ENCODE results near the gene CHST7. TPM values are rescaled to one million over a fixed set of nuclear protein-coding genes. Genes with fewer than 3 reads are reported as not detected.

Gene CHST7
- total and polyA plus RNA-seq, 10 of the 15 experiments (the other 5 are each of a cell fraction or from before 2014, with no cell fraction given) = 0.58 to 11.0 (median 5.4) TPM

GRCh38 chrX:46645614-46646013 lies 72.0 kb downstream of the CHST7 start:
- H3K4me1 ChIP-seq (ENCODE audit: control insufficient read depth, insufficient read depth, low read length) = no peaks in the 10 kb centered on the region
- ATAC-seq (no peak), DNase-seq (ENCODE audit: low read depth, low spot score) (no peak), FAIRE-seq (no peak)
- H3K4me3 ChIP-seq = no peak overlapping the region
- ChIA-PET RAD21 (ENCODE audit: unreplicated experiment) (interaction anchor here (1.2 to 1.5 kb wide), 3 partner anchors 18 to 151 kb away, joined by 4 to 5 read pairs (median 5); no protein-coding TSS in a partner anchor), CTCF (interaction anchor here (0.7 to 0.9 kb wide), 4 partner anchors 9 to 109 kb away, joined by 3 read pairs; no protein-coding TSS in a partner anchor), POLR2A (interaction anchor here (1.1 kb wide), 1 partner anchor 55 kb away, joined by 3 read pairs; no protein-coding TSS in a partner anchor), SMC1A (ENCODE audit: uncharacterized antibody, unreplicated experiment) (interaction anchor here (1.2 to 1.6 kb wide), 3 partner anchors 8 to 332 kb away, joined by 3 to 5 read pairs (median 4); no protein-coding TSS in a partner anchor)
- no peaks in the 10 kb centered on the region for H3K27me3 ChIP-seq (replicated peaks in 1 of 2; ENCODE audit: control insufficient read depth in 2 of 2, insufficient read depth in 2 of 2, low read length in 1 of 2)
- no peak overlapping the region for H2AFZ ChIP-seq (ENCODE audit: control insufficient read depth, low read depth, low read length)
- no TSS peak for BruUV-seq (replicated peaks)
- intact Hi-C loops (cut with micrococcal nuclease; ENCODE audit: unreplicated experiment) (no loop called here), in situ Hi-C loops (cut with MboI) (no loop called here)
- no peak overlapping the region for H3K9ac ChIP-seq (ENCODE audit: control insufficient read depth, insufficient read depth, low read length)
- H3K79me2 ChIP-seq (ENCODE audit: control insufficient read depth, insufficient read depth, low read length) = no peaks in the 10 kb centered on the region
- peaks cover 2 to 8% of the 10 kb centered on the region in 2 experiments; a peak in 2 of 4 replicates for H3K36me3 ChIP-seq (ENCODE audit: control insufficient read depth in 2 of 2, insufficient read depth in 2 of 2, low read length in 1 of 2)
- WGBS (ENCODE audit: insufficient coverage, insufficient replicate concordance, low lambda C conversion rate, missing lambda C conversion rate) = 55% methylated on average over 4 of the region's 4 CpGs
- H3K9me3 ChIP-seq (replicated peaks; ENCODE audit: control insufficient read depth, insufficient read depth, low read length) = no peaks in the 10 kb centered on the region
- H3K4me2 ChIP-seq (ENCODE audit: control insufficient read depth, insufficient read depth) = no peak overlapping the region
- H4K20me1 ChIP-seq (ENCODE audit: control insufficient read depth, insufficient read depth) = no peaks in the 10 kb centered on the region; the same call in 1 of the 2 replicates
- no peak for TF ChIP-seq RCOR1 (conservative IDR thresholded peaks at IDR 0.05; ENCODE audit: low read depth, low read length)
- no peak for TF ChIP-seq SPI1 (IDR thresholded peaks at IDR 0.05; ENCODE audit: borderline replicate concordance, insufficient read depth, low read depth, low read length)
- TF ChIP-seq, protein P1, sequence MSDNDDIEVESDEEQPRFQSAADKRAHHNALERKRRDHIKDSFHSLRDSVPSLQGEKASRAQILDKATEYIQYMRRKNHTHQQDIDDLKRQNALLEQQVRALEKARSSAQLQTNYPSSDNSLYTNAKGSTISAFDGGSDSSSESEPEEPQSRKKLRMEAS (IDR thresholded peaks at IDR 0.05; ENCODE audit: low read depth, low read length) = no peak
- no peak for TF ChIP-seq SMARCA5 (IDR thresholded peaks at IDR 0.05)
- no peak for TF ChIP-seq DPF2 (IDR thresholded peaks at IDR 0.05)
- no peak for TF ChIP-seq BACH1 (IDR thresholded peaks at IDR 0.05; ENCODE audit: borderline replicate concordance)
- no peak for TF ChIP-seq KAT2A (conservative IDR thresholded peaks at IDR 0.05; ENCODE audit: control insufficient read depth, low read depth, low read length)
- TF ChIP-seq NFYB (IDR thresholded peaks at IDR 0.05; ENCODE audit: insufficient read depth, low read depth, low read length) = no peak
- TF ChIP-seq BCL11A (IDR thresholded peaks at IDR 0.05; ENCODE audit: low read depth, low read length) = no peak
- no peak for TF ChIP-seq WRNIP1 (IDR thresholded peaks at IDR 0.05; ENCODE audit: borderline replicate concordance, low read depth, low read length)
- no peak for TF ChIP-seq SRF (IDR thresholded peaks at IDR 0.05; ENCODE audit: low read depth in 2 of 2, low read length in 2 of 2)
- TF ChIP-seq GATAD2B (conservative IDR thresholded peaks at IDR 0.05; ENCODE audit: low read depth) = no peak
- TF ChIP-seq EED (IDR thresholded peaks at IDR 0.05; ENCODE audit: low read depth) = no peak
- TF ChIP-seq SIX5 (IDR thresholded peaks at IDR 0.05; ENCODE audit: low read depth, low read length, severe bottlenecking) = no peak
- TF ChIP-seq SMAD5 (IDR thresholded peaks at IDR 0.05; ENCODE audit: low read depth) = no peak
- TF ChIP-seq, protein P2, sequence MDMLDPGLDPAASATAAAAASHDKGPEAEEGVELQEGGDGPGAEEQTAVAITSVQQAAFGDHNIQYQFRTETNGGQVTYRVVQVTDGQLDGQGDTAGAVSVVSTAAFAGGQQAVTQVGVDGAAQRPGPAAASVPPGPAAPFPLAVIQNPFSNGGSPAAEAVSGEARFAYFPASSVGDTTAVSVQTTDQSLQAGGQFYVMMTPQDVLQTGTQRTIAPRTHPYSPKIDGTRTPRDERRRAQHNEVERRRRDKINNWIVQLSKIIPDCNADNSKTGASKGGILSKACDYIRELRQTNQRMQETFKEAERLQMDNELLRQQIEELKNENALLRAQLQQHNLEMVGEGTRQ (IDR thresholded peaks at IDR 0.05; ENCODE audit: borderline replicate concordance, low read depth, low read length) = no peak
- TF ChIP-seq ZNF622 (IDR thresholded peaks at IDR 0.05) = no peak
- TF ChIP-seq, protein P3, sequence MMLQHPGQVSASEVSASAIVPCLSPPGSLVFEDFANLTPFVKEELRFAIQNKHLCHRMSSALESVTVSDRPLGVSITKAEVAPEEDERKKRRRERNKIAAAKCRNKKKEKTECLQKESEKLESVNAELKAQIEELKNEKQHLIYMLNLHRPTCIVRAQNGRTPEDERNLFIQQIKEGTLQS (IDR thresholded peaks at IDR 0.05; ENCODE audit: borderline replicate concordance, extremely low read depth, low read depth, low read length) = no peak
- TF ChIP-seq YBX1 (IDR thresholded peaks at IDR 0.05) = no peak
- TF ChIP-seq, protein P4, sequence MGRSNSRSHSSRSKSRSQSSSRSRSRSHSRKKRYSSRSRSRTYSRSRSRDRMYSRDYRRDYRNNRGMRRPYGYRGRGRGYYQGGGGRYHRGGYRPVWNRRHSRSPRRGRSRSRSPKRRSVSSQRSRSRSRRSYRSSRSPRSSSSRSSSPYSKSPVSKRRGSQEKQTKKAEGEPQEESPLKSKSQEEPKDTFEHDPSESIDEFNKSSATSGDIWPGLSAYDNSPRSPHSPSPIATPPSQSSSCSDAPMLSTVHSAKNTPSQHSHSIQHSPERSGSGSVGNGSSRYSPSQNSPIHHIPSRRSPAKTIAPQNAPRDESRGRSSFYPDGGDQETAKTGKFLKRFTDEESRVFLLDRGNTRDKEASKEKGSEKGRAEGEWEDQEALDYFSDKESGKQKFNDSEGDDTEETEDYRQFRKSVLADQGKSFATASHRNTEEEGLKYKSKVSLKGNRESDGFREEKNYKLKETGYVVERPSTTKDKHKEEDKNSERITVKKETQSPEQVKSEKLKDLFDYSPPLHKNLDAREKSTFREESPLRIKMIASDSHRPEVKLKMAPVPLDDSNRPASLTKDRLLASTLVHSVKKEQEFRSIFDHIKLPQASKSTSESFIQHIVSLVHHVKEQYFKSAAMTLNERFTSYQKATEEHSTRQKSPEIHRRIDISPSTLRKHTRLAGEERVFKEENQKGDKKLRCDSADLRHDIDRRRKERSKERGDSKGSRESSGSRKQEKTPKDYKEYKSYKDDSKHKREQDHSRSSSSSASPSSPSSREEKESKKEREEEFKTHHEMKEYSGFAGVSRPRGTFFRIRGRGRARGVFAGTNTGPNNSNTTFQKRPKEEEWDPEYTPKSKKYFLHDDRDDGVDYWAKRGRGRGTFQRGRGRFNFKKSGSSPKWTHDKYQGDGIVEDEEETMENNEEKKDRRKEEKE (IDR thresholded peaks at IDR 0.05) = no peak
- H3K27ac ChIP-seq (ENCODE audit: control insufficient read depth, insufficient read depth) = no peak overlapping the region

All from GM12878 (cell line).